Glomerular visceral epithelial cell (primary cell): Measurements from ENCODE around the gene SUMF2.
"Not testable (repeated sequence)": the region's sequence is repeated elsewhere in the genome, so short reads cannot be mapped to it uniquely, and the experiment has no call there.

Experiments
- DNase-seq: peaks from one replicate; pipeline ENCODE4 v3.0.0-alpha.2; 2016; ENCODE audit errors: extremely low spot score

The SUMF2 gene

DNA sequence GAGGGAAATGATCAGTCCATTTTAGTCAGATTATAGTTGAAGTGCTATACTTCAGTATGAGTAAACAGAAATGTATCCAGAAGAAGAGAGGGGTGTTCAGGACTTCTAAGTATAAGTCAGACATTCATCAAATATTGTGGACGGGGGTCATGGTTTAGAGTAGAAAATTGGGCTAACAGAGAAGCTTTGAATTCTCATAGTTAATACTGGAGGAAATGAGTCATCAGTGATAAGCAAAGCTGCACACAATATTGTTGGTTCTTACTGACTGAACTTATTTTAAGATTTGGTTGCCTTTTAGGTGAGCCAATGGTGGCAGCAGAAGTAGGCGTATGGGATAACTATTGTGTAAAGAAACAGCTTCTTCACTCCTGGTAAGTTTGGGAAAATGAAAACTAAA is 1.7 kb upstream of the SUMF2 start:
- DNase-seq = peak; percentile 21

DNA sequence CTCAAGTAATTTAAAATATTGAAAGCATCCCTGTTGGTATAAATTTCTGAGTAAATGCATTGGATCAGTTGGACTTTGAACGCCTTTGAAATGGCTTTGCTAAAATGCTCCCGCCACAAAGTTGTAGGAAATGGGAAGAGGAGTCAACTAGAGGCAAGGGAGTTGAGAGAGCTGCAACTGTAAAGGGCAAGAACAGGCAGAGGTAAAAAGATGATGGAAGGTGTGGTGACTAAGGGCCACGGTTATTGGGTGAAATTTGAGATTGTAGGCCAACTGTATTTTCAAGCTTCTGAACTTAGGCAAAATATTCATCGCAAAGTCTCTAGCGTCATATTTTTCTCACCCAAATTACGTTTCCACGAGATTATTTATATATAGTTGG is 595 bp upstream of the SUMF2 start:
- no peak for DNase-seq

GRCh38 chr7:56066376-56066775 is 2.3 kb downstream of the SUMF2 start:
- DNase-seq = not testable (repeated sequence)

GRCh38 chr7:56074371-56074791 is 10.3 kb downstream of the SUMF2 start:
- DNase-seq = peak; percentile 87

DNA sequence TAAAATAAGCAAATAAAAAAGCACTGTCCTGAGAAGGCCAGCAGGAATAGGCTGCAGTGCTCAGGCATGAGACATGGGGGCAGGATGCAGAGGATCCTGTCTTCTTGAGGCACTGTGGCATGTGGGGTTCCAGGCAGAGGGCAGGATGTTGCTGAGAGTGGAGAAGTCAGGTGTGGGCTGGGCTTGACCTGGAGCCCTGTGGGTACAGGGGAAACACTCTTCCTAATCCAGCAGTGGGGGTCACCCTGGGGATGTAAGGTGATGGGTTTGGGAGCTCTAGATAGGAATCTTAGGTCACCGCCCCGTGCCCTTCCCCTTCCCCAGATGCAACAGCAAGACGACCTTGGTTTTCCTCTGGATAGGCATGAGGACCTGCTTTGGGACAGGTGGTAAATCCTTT is 13.6 kb downstream of the SUMF2 start:
- no peak for DNase-seq

DNA sequence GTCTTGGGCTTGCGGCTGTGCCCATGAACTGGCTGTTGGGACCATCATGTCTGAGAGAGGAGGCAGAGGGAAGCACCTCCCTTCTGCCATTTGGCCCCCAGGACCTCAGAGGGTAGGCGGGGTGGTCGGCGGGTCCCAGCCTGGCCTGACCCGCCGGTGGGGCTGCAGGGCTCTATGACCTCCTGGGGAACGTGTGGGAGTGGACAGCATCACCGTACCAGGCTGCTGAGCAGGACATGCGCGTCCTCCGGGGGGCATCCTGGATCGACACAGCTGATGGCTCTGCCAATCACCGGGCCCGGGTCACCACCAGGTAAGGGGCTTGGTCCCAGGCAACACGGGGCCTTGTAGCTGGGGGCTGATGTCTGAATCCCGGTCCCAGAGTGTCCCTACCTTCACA is 14.1 kb downstream of the SUMF2 start:
- DNase-seq = no peak

DNA sequence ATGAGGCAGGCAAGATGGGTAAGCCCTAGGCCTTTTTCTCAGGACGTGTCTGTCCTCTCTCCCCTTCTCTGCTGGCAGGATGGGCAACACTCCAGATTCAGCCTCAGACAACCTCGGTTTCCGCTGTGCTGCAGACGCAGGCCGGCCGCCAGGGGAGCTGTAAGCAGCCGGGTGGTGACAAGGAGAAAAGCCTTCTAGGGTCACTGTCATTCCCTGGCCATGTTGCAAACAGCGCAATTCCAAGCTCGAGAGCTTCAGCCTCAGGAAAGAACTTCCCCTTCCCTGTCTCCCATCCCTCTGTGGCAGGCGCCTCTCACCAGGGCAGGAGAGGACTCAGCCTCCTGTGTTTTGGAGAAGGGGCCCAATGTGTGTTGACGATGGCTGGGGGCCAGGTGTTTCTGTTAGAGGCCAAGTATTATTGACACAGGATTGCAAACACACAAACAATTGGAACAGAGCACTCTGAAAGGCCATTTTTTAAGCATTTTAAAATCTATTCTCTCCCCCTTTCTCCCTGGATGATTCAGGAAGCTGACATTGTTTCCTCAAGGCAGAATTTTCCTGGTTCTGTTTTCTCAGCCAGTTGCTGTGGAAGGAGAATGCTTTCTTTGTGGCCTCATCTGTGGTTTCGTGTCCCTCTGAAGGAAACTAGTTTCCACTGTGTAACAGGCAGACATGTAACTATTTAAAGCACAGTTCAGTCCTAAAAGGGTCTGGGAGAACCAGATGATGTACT is 15.5 kb downstream of the SUMF2 start:
- no peak for DNase-seq

- DNase-seq = not testable (repeated sequence)
These were observed 16.8 kb downstream of the SUMF2 start for GRCh38 chr7:56080726-56081435.

DNA sequence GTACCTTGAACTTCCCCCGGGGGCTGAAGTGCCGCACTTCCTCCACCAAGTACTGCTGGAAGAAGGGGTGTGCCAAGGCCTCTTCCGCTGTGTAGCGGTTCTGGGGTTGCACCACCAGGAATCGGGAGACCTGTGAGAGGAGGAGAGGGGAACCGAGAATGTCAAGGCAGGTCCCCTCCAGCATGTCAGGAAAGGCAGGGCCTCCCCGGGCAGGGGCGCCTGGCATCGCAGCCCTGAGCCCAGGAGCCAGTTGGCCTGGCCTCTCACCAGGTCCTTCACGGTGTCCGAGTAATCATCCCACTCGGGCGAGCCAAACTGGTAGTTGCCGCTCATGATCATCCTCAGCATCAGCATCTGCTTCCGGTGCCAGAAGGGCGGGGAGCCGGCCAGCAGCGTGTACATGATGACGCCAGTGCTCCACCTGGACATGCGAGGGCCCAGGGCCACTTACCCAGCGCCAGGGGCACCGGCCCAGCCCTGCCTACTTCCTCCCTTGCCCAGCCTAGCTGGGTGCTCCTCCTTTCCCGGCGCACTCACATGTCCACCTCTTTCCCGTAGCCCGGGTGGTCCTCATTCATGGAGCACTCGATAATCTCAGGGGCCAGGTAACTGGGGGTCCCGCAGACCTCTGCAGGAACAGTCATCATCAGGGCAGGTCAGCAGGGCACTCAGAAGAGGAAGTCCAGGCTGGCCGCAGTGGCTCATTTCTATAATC is 17.7 kb downstream of the SUMF2 start:
- DNase-seq = no peak

DNA sequence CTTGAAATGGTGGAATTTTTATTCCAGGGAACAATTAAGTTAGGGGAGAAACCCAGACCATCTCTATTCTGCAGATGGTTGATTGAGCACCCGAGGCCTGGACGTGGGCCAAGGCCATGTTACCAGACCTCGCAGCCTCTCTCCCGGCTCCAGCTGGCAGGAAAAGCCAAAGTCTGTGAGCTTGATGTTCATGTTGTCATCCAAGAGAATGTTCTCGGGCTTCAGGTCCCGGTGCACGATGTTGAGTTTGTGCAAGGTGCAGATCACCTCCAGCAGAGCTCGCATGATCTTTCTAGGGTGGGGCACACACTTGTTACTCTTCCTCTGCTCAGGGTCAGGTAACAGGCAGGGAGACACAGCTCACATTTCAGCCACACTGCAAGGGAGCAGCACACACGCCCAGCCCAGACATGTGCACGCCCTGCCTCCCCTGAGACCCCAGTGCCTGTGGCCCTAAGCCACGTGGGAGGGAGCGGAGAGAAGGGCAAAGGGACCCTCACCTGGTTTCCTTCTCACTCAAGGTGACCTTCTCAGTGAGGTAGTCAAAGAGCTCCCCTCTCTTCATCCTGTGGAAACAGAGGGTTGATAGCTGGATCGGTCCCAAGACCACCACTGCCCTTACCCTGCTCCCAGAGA is 19.2 kb downstream of the SUMF2 start:
- DNase-seq = no peak

GRCh38 chr7:56086761-56087160 is 22.7 kb downstream of the SUMF2 start:
- no peak for DNase-seq

DNA sequence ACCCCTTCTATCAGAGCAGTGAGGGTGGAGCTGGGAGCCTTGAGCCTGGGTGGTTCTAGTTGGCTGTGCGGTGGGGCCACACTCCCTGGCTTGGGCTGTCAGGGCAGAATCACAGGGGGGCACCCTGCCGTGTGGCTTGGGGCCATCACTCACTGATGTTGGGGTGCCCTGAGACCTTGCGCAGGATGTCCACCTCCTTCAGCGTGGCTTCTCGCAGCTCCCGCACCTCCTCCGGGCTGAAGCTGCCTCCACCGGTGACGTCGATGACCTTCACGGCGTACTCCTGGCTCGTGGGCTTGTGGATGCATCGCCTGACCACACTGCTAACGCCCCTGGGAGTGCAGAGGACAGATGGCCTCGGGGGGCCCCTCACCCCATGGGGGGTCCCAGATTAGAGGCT is 23.4 kb downstream of the SUMF2 start:
- no peak for DNase-seq

DNA sequence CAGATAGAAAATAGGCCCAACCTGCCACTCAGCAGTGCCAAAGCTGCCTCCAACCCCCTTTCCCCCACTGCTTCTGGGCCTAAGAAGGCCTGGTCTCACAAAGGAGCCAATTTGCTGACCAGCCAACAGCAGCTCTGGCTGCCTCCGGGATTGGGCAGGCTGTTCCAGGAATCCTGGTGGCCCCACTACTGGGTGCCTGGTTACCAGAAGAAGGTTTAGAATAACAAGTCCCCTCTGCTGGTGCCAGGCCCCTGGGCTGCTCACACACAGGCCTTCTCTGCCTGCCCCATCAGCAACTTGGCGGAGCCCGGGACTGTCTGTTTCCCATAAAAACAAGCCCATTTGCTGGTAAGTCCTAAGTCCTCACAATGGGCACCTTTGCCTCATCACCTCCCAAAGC is 27.5 kb downstream of the SUMF2 start:
- no peak for DNase-seq

GRCh38 chr7:56092388-56092787 is 28.3 kb downstream of the SUMF2 start:
- DNase-seq = not testable (repeated sequence)

DNA sequence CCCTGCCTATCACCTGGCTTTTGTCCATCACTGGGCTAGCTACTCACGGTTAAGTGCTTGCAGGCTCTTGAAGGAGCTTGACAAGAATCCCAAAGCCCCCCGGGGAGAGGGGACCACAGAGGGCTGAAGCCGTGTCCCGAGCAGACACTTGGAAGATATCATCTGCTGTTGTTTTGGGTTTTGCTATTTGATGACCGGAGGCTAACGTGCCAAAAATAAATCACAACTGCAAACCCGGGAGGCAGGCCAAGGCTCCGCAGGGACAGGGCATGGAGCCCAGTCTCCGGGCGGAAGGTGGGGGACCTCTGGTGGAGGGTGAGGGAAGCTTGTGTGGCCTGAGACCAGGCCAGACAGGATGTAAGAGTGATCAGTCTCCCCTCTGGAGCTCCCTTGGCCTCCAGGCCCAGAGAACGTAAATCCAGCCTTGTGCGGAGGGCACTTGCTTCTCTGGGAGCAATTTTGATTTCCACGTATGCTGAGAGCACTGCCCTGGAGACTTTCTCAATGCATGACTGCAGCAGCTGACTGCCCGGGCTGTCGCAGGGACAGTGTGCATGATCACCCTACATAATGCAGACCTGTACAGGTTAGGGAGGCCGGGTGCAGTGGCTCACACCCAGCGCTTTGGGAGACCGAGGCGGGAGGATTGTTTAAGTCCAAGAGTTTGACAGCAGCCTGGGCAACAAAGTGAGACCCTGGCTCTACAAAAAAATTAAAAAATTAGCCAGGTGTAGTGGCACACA is 28.9 kb downstream of the SUMF2 start, which contains the start of gene PHKG1:
TSS of gene PHKG1 (minus strand) at position 164 of the 743 bp plus-strand sequence. CDS start 4,011 bp downstream, outside the sequence.
- peak; percentile 61 for DNase-seq

DNA sequence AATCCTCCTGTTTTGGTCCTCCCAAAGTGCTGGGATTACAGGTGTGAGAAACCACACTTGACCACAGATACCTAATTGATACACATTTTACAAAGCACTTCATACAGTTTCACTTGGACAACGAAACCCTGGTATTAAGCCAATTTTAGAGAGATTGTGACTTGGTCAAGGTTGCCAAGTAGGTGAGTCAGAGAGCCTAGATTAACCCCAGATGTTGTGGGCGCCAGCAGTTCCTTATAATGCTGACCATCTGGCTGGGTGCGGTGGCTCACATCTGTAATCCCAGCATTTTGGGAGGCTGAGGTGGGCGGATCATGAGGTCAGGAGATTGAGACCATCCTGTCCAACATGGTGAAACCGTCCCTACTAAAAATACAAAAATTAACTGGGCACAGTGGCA is 33.6 kb downstream of the SUMF2 start:
- DNase-seq = peak; percentile 31

GRCh38 chr7:56098187-56099008 is 34.3 kb downstream of the SUMF2 start:
- not testable (repeated sequence) for DNase-seq

DNA sequence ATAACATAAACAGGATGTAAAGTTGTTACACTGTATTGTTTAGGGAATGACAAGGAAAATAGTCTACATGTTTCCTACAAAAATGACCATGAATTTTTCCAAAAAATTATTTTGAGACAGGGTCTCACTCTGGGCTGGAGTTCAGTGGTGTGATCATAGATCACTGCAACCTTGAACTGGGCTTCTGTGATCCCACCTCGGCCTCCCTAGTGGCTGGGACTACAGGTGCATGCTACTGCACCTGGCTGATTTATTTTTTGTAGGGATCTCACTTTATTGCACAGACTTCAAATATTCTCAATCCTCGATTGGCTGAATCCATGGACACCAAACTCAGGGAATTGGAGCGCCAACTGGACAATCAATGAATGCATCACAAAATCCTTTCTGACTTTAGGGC is 35.6 kb downstream of the SUMF2 start:
- DNase-seq = no peak

GRCh38 chr7:56104138-56104537 is 40.1 kb downstream of the SUMF2 start:
- not testable (repeated sequence) for DNase-seq

- DNase-seq = peak; percentile 58
These were observed 41.4 kb downstream of the SUMF2 start for GRCh38 chr7:56105508-56105907.
